Neural cell (in vitro differentiated cells): ENCODE data around the gene DOK4.

Experiments
- CTCF ChIP-seq: fragments of 450-650 bp; IDR thresholded peaks from 2 replicates; pipeline ENCODE4 v1.5.1; 2014; ENCODE audit warnings: antibody characterized with exemption, mild to moderate bottlenecking, moderate library complexity; ENCODE audit not compliant: poor library complexity, severe bottlenecking
- POLR2AphosphoS5 ChIP-seq: IDR thresholded peaks from 2 replicates; pipeline ENCODE4 v1.6.1; 2012
- RAD21 ChIP-seq: fragments of 450-650 bp; conservative IDR thresholded peaks from 2 replicates; pipeline ENCODE4 v1.6.1; 2014; ENCODE audit warnings: antibody characterized with exemption, mild to moderate bottlenecking, moderate library complexity

GRCh38 chr16:57432989-57433388, 53.3 kb downstream of the DOK4 start:
- TF ChIP-seq RAD21 (no peak), CTCF (no peak), POLR2AphosphoS5 (no peak)
